Neural progenitor cell (in vitro differentiated cells): ENCODE data around the gene MLYCD. TPM values are rescaled to one million over a fixed set of nuclear protein-coding genes. Genes with fewer than 3 reads are reported as not detected.

Source experiments
- DNase-seq: peaks from one replicate; pipeline ENCODE4 v3.0.0-alpha.2; 2016; ENCODE audit warnings: low spot score
- H2AFZ ChIP-seq: fragments of 200-600 bp; sonication (generic); replicated peaks from 2 replicates; pipeline ENCODE4 v1.6.1; 2016; ENCODE audit warnings: antibody characterized with exemption
- H3F3A ChIP-seq: fragments of 200-600 bp; sonication (generic); 2 replicates; pipeline ENCODE4 v1.6.1; 2016; ENCODE audit warnings: antibody characterized with exemption, low read depth
- H3K27ac ChIP-seq: fragments of 200-600 bp; sonication (generic); 2 replicates; pipeline ENCODE4 v1.5.1; 2016; ENCODE audit warnings: mild to moderate bottlenecking
- H3K27me3 ChIP-seq: fragments of 200-600 bp; sonication (generic); 2 replicates; pipeline ENCODE4 v1.6.1; 2016; ENCODE audit warnings: mild to moderate bottlenecking, moderate library complexity
- H3K36me3 ChIP-seq: fragments of 200-600 bp; sonication (generic); 2 replicates; pipeline ENCODE4 v1.5.1; 2016
- H3K4me1 ChIP-seq: fragments of 200-600 bp; sonication (generic); 2 replicates; pipeline ENCODE4 v1.6.1; 2016; ENCODE audit warnings: mixed run types
- H3K4me2 ChIP-seq: fragments of 200-600 bp; sonication (generic); 2 replicates; pipeline ENCODE4 v1.6.1; 2016
- H3K4me3 ChIP-seq: fragments of 200-600 bp; sonication (generic); 2 replicates; pipeline ENCODE4 v1.5.1; 2016
- H3K79me2 ChIP-seq: fragments of 200-600 bp; sonication (generic); 2 replicates; pipeline ENCODE4 v1.6.1; 2016; ENCODE audit warnings: low read depth
- H3K9ac ChIP-seq: fragments of 200-600 bp; sonication (generic); 2 replicates; pipeline ENCODE4 v1.6.1; 2016
- H3K9me3 ChIP-seq: fragments of 200-600 bp; sonication (generic); 2 replicates; pipeline ENCODE4 v1.5.1; 2016; ENCODE audit warnings: low read depth
- H4K20me1 ChIP-seq: fragments of 200-600 bp; sonication (generic); 2 replicates; pipeline ENCODE4 v1.6.1; 2016; ENCODE audit warnings: low read depth
- H3K27ac Mint-ChIP-seq: 3 replicates; pipeline ENCODE4 v1.8.0; 2021; ENCODE audit warnings: mixed read lengths
- H3K27me3 Mint-ChIP-seq: 2 replicates; pipeline ENCODE4 v1.8.0; 2022; ENCODE audit warnings: low read depth, mild to moderate bottlenecking, inconsistent platforms, moderate library complexity, mixed read lengths; ENCODE audit not compliant: insufficient read depth
- H3K36me3 Mint-ChIP-seq: 3 replicates; pipeline ENCODE4 v1.8.0; 2021; ENCODE audit warnings: mixed read lengths
- H3K4me1 Mint-ChIP-seq: 3 replicates; pipeline ENCODE4 v1.8.0; 2021; ENCODE audit warnings: mixed read lengths
- H3K4me3 Mint-ChIP-seq: 3 replicates; pipeline ENCODE4 v1.8.0; 2021; ENCODE audit warnings: mild to moderate bottlenecking, moderate library complexity, mixed read lengths
- H3K9me3 Mint-ChIP-seq: 3 replicates; pipeline ENCODE4 v1.8.0; 2020; ENCODE audit warnings: mixed read lengths
- EZH2 ChIP-seq: fragments of 200-600 bp; sonication (generic); IDR thresholded peaks from 2 replicates; pipeline ENCODE4 v1.6.1; 2017; ENCODE audit warnings: antibody characterized with exemption, mild to moderate bottlenecking, moderate library complexity
- EZH2phosphoT487 ChIP-seq: fragments of 200-600 bp; sonication (generic); IDR thresholded peaks from 2 replicates; pipeline ENCODE4 v1.6.1; 2017; ENCODE audit warnings: antibody characterized with exemption
- total RNA-seq: library from RNA; depleted of rRNA; stranded (reverse); fragments of >200 nt; gene quantifications from 2 replicates; pipeline ENCODE4 v1.2.3, GENCODE V29; 2015; ENCODE audit warnings: low replicate concordance
- TF ChIP-seq, protein P1 (sequence below): fragments of 200-600 bp; sonication (generic); IDR thresholded peaks from 2 replicates; pipeline ENCODE4 v1.5.1; 2017; ENCODE audit warnings: antibody characterized with exemption, mild to moderate bottlenecking

MLYCD gene
- total RNA-seq, 1 donor from 2014 or later: 2.5 TPM

DNA sequence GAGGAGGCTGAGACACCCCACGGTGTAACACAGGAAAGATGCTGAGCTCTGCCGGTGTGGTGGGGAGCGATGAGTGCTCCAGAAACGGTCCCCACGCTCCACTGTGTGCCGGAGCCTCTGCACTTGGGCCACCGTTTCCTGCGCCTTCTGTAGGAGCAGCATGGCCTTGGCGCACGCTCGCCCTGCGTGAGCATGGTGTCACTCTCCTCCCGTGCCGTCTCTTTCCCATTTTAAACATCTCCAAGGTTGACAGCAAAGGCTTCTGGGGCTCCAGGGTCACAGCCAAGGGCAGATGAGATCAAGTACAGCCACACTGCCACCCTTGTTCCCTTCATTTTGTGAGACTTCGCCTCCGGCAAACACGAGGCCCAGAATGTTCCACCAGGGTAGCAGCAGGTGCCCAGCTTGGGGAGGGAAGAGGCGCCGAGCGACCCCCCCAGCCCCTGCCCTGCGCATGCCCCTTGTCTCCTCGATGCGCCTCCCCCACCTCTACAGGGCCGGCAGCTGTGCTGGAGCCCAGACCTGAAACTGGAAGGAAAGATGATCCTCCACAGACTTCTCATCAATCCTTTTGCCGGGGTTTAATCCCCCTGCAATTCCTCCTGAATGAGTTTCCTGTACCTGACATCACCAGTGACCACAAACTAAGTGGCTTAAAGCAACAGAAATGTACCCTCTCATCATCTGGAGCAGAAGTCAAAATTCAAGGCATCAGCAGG lies 34.2 kb downstream of the MLYCD start:
- Mint-ChIP-seq H3K9me3 (no peaks in the 10 kb centered on the region), H3K4me3 (no peak overlapping the region), H3K27me3 (peaks cover 10% of the 10 kb centered on the region), H3K36me3 (no peaks in the 10 kb centered on the region), H3K27ac (peak overlapping the region; percentile 78), H3K4me1 (peaks cover 14% of the 10 kb centered on the region)
- Histone ChIP-seq H3K27ac (no peak overlapping the region), H3K9me3 (no peaks in the 10 kb centered on the region), H3K27me3 (no peaks in the 10 kb centered on the region), H3K4me2 (no peak overlapping the region), H3K9ac (no peak overlapping the region), H3K4me1 (no peaks in the 10 kb centered on the region), H3K36me3 (no peaks in the 10 kb centered on the region), H3K79me2 (no peaks in the 10 kb centered on the region), H3F3A (no peaks in the 10 kb centered on the region), H3K4me3 (no peak overlapping the region), H2AFZ (no peak overlapping the region), H4K20me1 (no peaks in the 10 kb centered on the region)
- no peak for TF ChIP-seq EZH2
- no peak for TF ChIP-seq EZH2phosphoT487
- TF ChIP-seq, protein P1, sequence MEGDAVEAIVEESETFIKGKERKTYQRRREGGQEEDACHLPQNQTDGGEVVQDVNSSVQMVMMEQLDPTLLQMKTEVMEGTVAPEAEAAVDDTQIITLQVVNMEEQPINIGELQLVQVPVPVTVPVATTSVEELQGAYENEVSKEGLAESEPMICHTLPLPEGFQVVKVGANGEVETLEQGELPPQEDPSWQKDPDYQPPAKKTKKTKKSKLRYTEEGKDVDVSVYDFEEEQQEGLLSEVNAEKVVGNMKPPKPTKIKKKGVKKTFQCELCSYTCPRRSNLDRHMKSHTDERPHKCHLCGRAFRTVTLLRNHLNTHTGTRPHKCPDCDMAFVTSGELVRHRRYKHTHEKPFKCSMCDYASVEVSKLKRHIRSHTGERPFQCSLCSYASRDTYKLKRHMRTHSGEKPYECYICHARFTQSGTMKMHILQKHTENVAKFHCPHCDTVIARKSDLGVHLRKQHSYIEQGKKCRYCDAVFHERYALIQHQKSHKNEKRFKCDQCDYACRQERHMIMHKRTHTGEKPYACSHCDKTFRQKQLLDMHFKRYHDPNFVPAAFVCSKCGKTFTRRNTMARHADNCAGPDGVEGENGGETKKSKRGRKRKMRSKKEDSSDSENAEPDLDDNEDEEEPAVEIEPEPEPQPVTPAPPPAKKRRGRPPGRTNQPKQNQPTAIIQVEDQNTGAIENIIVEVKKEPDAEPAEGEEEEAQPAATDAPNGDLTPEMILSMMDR: no peak
- no peak for DNase-seq

DNA sequence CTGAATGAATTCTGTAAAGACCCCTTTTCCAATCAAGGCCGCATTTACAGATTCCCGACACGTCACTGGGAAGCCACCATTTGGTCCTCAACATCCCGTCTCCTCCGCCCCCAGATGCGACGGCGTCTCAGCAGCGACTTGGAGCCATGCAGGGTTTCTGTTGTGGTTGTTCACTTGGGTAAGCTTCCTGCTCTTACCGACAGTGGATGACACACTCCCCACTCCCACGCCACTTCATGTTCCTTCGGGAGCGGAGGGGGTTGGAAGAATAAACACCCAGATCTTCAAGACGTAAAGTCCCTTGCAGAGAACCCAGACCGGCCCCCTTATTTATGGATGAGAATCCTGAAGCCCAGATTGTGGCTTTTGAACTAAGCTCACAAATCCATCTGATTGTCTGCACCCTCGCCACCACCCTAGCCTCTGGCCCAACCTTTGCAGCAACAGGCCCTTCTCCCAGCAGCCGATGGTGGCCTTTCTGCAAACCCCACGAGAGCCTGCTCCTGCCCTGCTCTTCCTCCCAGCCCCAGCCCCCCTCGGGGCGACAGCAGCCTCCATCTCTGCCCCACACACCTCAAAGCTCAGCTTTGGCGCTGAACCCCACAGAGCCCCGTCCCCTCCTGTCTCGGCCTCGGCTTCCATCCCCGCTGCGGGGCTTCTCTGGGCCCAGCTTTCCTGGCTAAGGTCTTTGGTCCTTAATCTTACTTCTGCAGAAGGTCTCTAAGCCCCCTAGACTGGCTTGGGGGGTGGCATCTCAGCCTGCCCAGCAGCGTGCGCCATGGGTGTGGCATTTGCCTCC lies 35.2 kb downstream of the MLYCD start:
- Mint-ChIP-seq H3K9me3 (no peaks in the 10 kb centered on the region), H3K36me3 (no peaks in the 10 kb centered on the region), H3K27ac (peak overlapping the region; percentile 67), H3K4me1 (peaks cover 14% of the 10 kb centered on the region), H3K27me3 (peaks cover 13% of the 10 kb centered on the region), H3K4me3 (no peak overlapping the region)
- no peak overlapping the region for H3K27ac ChIP-seq
- H3K9ac ChIP-seq: no peak overlapping the region
- TF ChIP-seq, protein P1: no peak
- TF ChIP-seq EZH2 (no peak), EZH2phosphoT487 (no peak)
- H3K4me3 ChIP-seq: no peak overlapping the region
- no peaks in the 10 kb centered on the region for H3K27me3 ChIP-seq
- no peaks in the 10 kb centered on the region for H3K4me1 ChIP-seq
- H3F3A ChIP-seq: no peaks in the 10 kb centered on the region
- no peaks in the 10 kb centered on the region for H3K36me3 ChIP-seq
- no peaks in the 10 kb centered on the region for H3K79me2 ChIP-seq
- DNase-seq: no peak
- no peak overlapping the region for H3K4me2 ChIP-seq
- no peaks in the 10 kb centered on the region for H3K9me3 ChIP-seq
- no peak overlapping the region for H2AFZ ChIP-seq
- H4K20me1 ChIP-seq: no peaks in the 10 kb centered on the region

DNA sequence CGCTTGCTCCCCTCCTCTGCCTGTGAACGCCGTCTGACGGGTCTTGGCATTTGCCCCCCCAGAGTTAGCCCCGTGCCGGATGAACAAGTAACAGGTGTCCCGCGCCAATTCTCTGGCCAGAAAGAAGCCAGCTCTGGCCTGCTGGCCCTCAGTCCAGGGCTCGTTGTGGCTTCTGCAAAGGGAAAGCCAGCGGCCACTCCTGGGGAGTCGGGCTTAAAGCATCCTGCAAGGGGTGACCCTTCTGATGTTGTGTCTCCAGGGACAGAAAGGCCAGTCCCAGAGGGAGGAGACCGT lies 35.7 kb downstream of the MLYCD start:
- Mint-ChIP-seq H3K9me3 (no peaks in the 10 kb centered on the region), H3K4me3 (no peak overlapping the region), H3K27me3 (peaks cover 14% of the 10 kb centered on the region), H3K4me1 (peaks cover 14% of the 10 kb centered on the region), H3K27ac (peak overlapping the region; percentile 67), H3K36me3 (peaks cover 1% of the 10 kb centered on the region)
- Histone ChIP-seq H3K9ac (no peak overlapping the region), H3K36me3 (no peaks in the 10 kb centered on the region), H3K27me3 (no peaks in the 10 kb centered on the region), H4K20me1 (no peaks in the 10 kb centered on the region), H3K9me3 (no peaks in the 10 kb centered on the region), H3K79me2 (no peaks in the 10 kb centered on the region), H3K4me3 (no peak overlapping the region), H3K4me2 (no peak overlapping the region), H2AFZ (no peak overlapping the region), H3F3A (no peaks in the 10 kb centered on the region), H3K27ac (no peak overlapping the region), H3K4me1 (no peaks in the 10 kb centered on the region)
- no peak for DNase-seq
- no peak for TF ChIP-seq EZH2
- TF ChIP-seq, protein P1: no peak
- no peak for TF ChIP-seq EZH2phosphoT487
